Activated effector memory CD4-positive, alpha-beta T cell treated with Interleukin-2 at 50 U/mL for 16 hours (primary cell): ENCODE results near the gene HOXD3.

Experiments used
- DNase-seq: peaks from one replicate; pipeline ENCODE4 v3.0.0-alpha.2; 2020

HOXD3 gene

DNA sequence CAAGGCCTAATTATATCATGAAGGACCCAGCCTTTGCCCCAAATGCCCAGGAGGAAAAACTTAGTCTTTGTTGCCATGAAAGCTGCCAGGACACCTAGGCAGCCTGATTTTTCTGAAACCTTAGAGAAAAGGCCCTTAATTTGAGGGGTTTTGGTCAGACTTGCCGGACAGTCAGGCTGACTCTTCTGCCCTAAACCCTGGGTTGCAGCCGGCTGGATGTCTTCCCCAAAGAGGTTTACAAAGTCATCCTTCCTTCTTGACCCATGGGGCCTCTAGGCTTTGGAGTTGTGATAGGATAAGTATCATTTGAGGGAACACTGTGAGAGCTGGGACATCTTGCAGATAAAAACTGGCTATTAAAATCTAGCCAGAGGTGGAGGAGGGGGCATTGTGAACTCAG lies 28.9 kb downstream of the HOXD3 start:
- DNase-seq = no peak

GRCh38 chr2:176187200-176187898 lies 30.2 kb downstream of the HOXD3 start:
- no peak for DNase-seq

GRCh38 chr2:176187899-176188773 lies 31.0 kb downstream of the HOXD3 start, which contains the start of gene HOXD1:
HOXD1 (plus strand) TSS chr2:176188668; CDS start chr2:176188802, 134 bp downstream.
- DNase-seq = no peak

DNA sequence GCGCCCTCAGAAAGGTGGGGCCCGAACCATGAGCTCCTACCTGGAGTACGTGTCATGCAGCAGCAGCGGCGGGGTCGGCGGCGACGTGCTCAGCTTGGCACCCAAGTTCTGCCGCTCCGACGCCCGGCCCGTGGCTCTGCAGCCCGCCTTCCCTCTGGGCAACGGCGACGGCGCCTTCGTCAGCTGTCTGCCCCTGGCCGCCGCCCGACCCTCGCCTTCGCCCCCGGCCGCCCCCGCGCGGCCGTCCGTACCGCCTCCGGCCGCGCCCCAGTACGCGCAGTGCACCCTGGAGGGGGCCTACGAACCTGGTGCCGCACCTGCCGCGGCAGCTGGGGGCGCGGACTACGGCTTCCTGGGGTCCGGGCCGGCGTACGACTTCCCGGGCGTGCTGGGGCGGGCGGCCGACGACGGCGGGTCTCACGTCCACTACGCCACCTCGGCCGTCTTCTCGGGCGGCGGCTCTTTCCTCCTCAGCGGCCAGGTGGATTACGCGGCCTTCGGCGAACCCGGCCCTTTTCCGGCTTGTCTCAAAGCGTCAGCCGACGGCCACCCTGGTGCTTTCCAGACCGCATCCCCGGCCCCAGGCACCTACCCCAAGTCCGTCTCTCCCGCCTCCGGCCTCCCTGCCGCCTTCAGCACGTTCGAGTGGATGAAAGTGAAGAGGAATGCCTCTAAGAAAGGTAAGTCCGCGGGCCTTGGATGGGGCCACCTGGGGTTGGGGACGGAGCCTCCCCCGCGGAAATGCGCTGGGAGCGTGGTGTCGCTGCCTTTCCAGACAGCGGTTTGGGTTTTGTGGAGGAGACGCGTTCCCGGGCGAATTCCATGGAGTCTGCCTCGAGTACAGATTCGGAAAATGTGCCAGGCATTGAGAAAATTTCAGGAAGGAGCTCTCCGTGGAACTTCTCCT lies 31.9 kb downstream of the HOXD3 start:
- no peak for DNase-seq

DNA sequence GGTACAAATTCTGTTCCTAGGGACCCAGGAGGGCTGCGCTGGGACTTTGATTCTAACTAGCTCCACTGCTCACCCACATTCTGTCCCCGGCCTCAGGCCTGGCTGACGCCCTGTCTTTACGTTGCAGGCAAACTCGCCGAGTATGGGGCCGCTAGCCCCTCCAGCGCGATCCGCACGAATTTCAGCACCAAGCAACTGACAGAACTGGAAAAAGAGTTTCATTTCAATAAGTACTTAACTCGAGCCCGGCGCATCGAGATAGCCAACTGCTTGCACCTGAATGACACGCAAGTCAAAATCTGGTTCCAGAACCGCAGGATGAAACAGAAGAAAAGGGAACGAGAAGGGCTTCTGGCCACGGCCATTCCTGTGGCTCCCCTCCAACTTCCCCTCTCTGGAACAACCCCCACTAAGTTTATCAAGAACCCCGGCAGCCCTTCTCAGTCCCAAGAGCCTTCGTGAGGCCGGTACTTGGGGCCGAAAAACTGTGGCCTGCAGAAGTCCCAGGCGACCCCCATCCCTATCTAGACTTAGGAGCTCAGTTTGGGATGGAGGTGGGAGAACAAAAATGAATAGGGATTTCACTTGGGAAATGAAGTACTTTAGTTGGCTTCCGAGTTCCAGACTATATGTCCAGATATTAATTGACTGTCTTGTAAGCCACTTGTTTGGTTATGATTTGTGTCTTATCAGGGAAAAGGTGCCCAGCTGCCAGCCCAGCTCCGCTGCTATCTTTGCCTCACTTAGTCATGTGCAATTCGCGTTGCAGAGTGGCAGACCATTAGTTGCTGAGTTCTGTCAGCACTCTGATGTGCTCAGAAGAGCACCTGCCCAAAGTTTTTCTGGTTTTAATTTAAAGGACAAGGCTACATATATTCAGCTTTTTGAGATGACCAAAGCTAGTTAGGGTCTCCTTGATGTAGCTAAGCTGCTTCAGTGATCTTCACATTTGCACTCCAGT lies 32.9 kb downstream of the HOXD3 start:
- DNase-seq = no peak

- DNase-seq = no peak
Measured at GRCh38 chr2:176192351-176192750, 35.2 kb downstream of the HOXD3 start.

DNA sequence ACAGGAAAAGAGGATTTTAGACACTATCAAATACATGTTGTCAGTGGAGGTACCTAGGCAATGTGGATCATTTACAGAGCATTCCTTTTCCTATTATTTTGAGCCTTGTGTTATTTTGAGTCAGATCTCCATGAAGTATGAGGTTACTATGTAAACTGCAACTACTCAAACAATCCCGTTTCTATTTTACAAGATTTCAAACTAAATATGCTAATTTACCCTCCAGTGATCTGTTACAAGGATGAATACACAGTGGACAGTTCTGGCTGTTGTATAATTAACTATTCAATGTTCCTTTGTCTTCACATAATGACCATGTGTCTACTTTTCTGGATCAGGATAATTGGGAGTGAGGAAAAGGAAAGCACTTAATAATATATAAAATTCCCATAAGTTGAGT lies 35.9 kb downstream of the HOXD3 start:
- DNase-seq = no peak

DNA sequence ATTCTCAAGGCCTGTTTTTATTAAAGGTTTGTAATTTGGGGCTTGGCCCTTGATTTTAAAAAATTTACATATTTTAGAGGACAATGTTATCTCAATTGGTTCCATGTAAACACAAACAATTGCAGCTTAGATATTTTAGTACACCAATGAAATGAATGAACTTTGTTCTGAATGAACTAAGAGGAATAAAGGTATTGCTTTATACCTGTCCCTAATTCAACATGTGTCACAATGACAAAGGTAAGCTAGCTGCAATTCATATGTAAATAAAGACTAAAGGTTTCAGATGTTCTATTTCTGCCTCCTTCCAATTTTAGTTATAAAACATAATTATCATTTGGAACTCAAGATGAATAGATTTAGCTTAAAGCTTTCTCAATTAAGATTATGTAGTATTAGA lies 42.8 kb downstream of the HOXD3 start:
- no peak for DNase-seq

DNA sequence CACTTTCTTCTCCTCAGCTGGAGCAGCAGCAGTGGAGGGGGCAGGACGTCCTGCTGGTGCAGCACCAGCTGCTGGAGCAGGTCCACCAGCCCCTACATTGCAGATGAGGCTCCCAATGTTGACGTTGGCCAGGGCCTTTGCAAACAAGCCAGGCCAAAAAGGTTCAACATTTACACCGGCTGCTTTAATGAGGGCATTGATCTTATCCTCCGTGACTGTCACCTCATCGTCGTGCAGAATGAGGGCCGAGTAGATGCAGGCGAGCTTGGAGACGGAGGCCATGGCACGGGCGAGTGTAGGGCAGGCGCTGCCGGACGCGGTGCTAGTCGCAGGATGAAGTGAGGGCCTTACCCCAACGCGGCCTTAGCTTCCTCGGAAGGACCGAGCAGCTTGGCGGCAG lies 43.9 kb downstream of the HOXD3 start:
- no peak for DNase-seq

GRCh38 chr2:176202491-176202890 lies 45.4 kb downstream of the HOXD3 start:
- DNase-seq = no peak

DNA sequence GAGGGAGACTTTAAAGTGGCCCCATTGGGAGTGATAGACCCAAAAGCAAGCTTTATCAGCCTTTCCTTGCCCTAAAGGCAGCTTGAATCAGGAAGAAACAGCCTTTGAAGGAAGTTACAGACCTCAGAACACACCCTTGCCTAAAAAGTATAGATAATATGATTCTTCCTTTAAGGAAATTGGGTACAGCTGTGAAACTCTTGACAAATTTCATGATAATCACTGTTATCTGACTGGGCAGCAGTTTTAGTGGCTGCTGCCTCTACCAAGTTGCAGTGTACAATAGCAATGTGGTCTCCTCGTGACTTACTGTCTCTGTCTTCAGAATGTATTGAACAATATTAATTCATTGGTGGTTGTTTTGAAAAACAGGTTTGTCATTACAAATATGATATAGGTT lies 48.0 kb downstream of the HOXD3 start:
- DNase-seq = no peak

GRCh38 chr2:176206136-176206535 lies 49.0 kb downstream of the HOXD3 start:
- no peak for DNase-seq

DNA sequence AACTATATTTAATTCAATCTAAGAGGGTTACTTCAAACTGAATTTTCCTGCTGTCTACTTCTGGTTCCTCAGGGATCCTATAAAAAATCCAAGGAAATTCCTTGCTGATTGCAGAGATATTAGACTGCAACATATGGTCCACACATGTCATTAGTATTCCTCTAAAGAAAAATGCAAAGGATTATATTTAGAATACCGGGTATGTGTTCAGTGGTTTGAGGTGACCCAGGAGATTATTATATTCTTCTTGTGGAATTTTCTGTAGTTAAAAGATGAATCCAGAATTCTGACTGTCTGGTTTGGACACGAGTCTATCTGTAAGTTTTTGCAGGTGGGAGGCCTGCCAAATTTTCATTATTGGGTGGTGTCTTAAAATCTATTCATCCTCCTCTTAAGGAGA lies 49.6 kb downstream of the HOXD3 start:
- no peak for DNase-seq

DNA sequence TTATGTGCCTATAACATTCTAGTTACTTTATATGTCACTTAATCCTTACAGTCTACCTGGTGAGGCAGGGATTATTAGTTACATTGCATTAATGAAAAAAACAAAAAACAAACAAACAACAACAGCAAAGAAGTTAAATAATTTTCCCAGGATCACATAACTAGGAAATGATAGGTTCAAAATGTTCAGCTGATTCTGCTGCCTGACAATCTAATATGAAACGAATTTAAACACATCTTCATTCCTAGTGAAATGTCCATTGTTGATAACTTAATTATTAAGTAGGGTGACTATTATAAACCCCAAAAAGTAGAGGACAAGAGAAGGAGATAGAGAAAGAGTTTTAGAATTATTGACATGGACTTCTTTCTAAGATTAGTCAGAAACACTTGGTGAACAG lies 54.0 kb downstream of the HOXD3 start:
- DNase-seq = no peak

GRCh38 chr2:176212276-176212675 lies 55.2 kb downstream of the HOXD3 start:
- no peak for DNase-seq

- DNase-seq = no peak
Measured at GRCh38 chr2:176213406-176213805, 56.3 kb downstream of the HOXD3 start.
